HG03064 (cell line): Measurements from ENCODE around the gene ALX4.

Experiments used
- ATAC-seq: cut with Tn5 transposase; IDR thresholded peaks from one replicate; pipeline ENCODE4 v1.9.1; 2021; ENCODE audit warnings: low read depth; ENCODE audit not compliant: unreplicated experiment

The ALX4 gene

GRCh38 chr11:44250421-44250820, 59.5 kb downstream of the ALX4 start:
- ATAC-seq, result no peak

- no peak for ATAC-seq
These were observed 61.8 kb downstream of the ALX4 start for GRCh38 chr11:44248109-44248508.

- ATAC-seq, result no peak
These were observed 62.4 kb downstream of the ALX4 start for GRCh38 chr11:44247508-44247907.

GRCh38 chr11:44246726-44247125, 63.2 kb downstream of the ALX4 start:
- ATAC-seq, result no peak

GRCh38 chr11:44244639-44245310, 65.2 kb downstream of the ALX4 start:
- no peak for ATAC-seq

GRCh38 chr11:44243595-44244343, 66.2 kb downstream of the ALX4 start:
- ATAC-seq, result no peak

- no peak for ATAC-seq
These were observed 66.9 kb downstream of the ALX4 start for GRCh38 chr11:44243086-44243485.

GRCh38 chr11:44241851-44242250, 68.1 kb downstream of the ALX4 start:
- ATAC-seq, result no peak

- no peak for ATAC-seq
These were observed 72.8 kb downstream of the ALX4 start for GRCh38 chr11:44237156-44237555.

- no peak for ATAC-seq
These were observed 73.6 kb downstream of the ALX4 start for GRCh38 chr11:44236296-44236695.

GRCh38 chr11:44235765-44236201, 74.2 kb downstream of the ALX4 start:
- no peak for ATAC-seq

- no peak for ATAC-seq
These were observed 80.3 kb downstream of the ALX4 start for GRCh38 chr11:44229624-44230023.

- ATAC-seq, result no peak
These were observed 80.8 kb downstream of the ALX4 start for GRCh38 chr11:44229098-44229497.

- ATAC-seq, result no peak
These were observed 81.6 kb downstream of the ALX4 start for GRCh38 chr11:44228379-44228778.

- no peak for ATAC-seq
These were observed 83.0 kb downstream of the ALX4 start for GRCh38 chr11:44226945-44227344.

GRCh38 chr11:44226490-44226889, 83.4 kb downstream of the ALX4 start:
- ATAC-seq, result no peak

GRCh38 chr11:44224867-44225501, 85.0 kb downstream of the ALX4 start:
- no peak for ATAC-seq

- no peak for ATAC-seq
These were observed 86.7 kb downstream of the ALX4 start for GRCh38 chr11:44223238-44223637.

- no peak for ATAC-seq
These were observed 87.9 kb downstream of the ALX4 start for GRCh38 chr11:44221992-44222391.

GRCh38 chr11:44221456-44221855, 88.5 kb downstream of the ALX4 start:
- ATAC-seq, result no peak
